Colonic mucosa (tissue), 4 donors: Measurements from ENCODE around the gene HIVEP2. TPM values are rescaled to one million over a fixed set of nuclear protein-coding genes. Genes with fewer than 3 reads are reported as not detected.

ENCODE experiments used
- DNase-seq: peaks from one replicate; pipeline ENCODE4 v3.0.0-alpha.2; 2020
- H3K27ac ChIP-seq: fragments of 200-600 bp; one replicate; pipeline ENCODE4 v1.8.0; 2021
- H3K27me3 ChIP-seq: fragments of 200-600 bp; one replicate; pipeline ENCODE4 v1.8.0; 2021
- H3K36me3 ChIP-seq: fragments of 200-600 bp; one replicate; pipeline ENCODE4 v1.8.0; 2021
- H3K4me1 ChIP-seq: fragments of 200-600 bp; one replicate; pipeline ENCODE4 v1.8.0; 2021; ENCODE audit warnings: mild to moderate bottlenecking
- H3K4me3 ChIP-seq: fragments of 200-600 bp; one replicate; pipeline ENCODE4 v1.8.0; 2021
- H3K9ac ChIP-seq, 2 donors: one replicate each; pipeline ENCODE4 v1.7.0; 2013; ENCODE audit warnings: control low read depth in 2 of 2, low read depth in 2 of 2, low read length in 2 of 2
- H3K9me3 ChIP-seq: fragments of 200-600 bp; one replicate; pipeline ENCODE4 v1.8.0; 2021
- CTCF ChIP-seq: fragments of 200-600 bp; IDR thresholded peaks from one replicate; pipeline ENCODE4 v1.8.0; 2022; ENCODE audit warnings: antibody characterized with exemption, mild to moderate bottlenecking
- intact Hi-C: fragments of 100-400 bp; cut with DNase I; formaldehyde crosslinking; loops from one replicate; pipeline ENCODE4 v1.14.1; 2022
- total RNA-seq, 2 donors: library from RNA; stranded (reverse); fragmentation: NEBNext Ultra II Directional in 1 of 2; extraction: Animal tissue kit (Norgen Biotek cat#: 25700) in 1 of 2; gene quantifications; one replicate each; pipeline ENCODE4 v1.2.1, GENCODE V29; 2021
- donor health status: healthy.
- donor health status: DM: no; HTN: no; CAD: no.
- donor health status: DM: no; HTN: no; CAD: no.

The HIVEP2 gene
- total RNA-seq, 2 donors from 2014 or later: 5.3 to 15.2 TPM

- H3K9ac ChIP-seq: no peak overlapping the region
- no peaks in the 10 kb centered on the region for H3K27me3 ChIP-seq
- no peaks in the 10 kb centered on the region for H3K4me1 ChIP-seq
- no peak for TF ChIP-seq CTCF
- intact Hi-C loops: loop anchor here (5.0 to 10.0 kb wide), 2 partner anchors 116 to 249 kb away; no protein-coding TSS in a partner anchor
- no peak overlapping the region for H3K4me3 ChIP-seq
- no peak overlapping the region for H3K27ac ChIP-seq
- DNase-seq: no peak
- H3K9me3 ChIP-seq: no peaks in the 10 kb centered on the region
- H3K36me3 ChIP-seq: no peaks in the 10 kb centered on the region
Measured at GRCh38 chr6:142941018-142941417, 4.0 kb downstream of the HIVEP2 start.

- Histone ChIP-seq H3K36me3 (no peaks in the 10 kb centered on the region), H3K27ac (no peak overlapping the region), H3K9ac (no peak overlapping the region), H3K27me3 (no peaks in the 10 kb centered on the region), H3K9me3 (no peaks in the 10 kb centered on the region), H3K4me3 (no peak overlapping the region), H3K4me1 (no peaks in the 10 kb centered on the region)
- intact Hi-C loops: loop anchor here (5.0 to 10.0 kb wide), 2 partner anchors 116 to 248 kb away; no protein-coding TSS in a partner anchor
- no peak for TF ChIP-seq CTCF
- DNase-seq: no peak
Measured at GRCh38 chr6:142940487-142940886, 4.5 kb downstream of the HIVEP2 start.

- Histone ChIP-seq H3K9ac (no peak overlapping the region), H3K4me3 (no peak overlapping the region), H3K9me3 (no peaks in the 10 kb centered on the region), H3K27ac (no peak overlapping the region), H3K4me1 (no peaks in the 10 kb centered on the region), H3K27me3 (no peaks in the 10 kb centered on the region), H3K36me3 (no peaks in the 10 kb centered on the region)
- no peak for TF ChIP-seq CTCF
- no peak for DNase-seq
- intact Hi-C loops: no loop called here
Measured at GRCh38 chr6:142938510-142938909, 6.5 kb downstream of the HIVEP2 start.

- Histone ChIP-seq H3K36me3 (no peaks in the 10 kb centered on the region), H3K27me3 (no peaks in the 10 kb centered on the region), H3K9me3 (no peaks in the 10 kb centered on the region), H3K9ac (no peak overlapping the region), H3K4me1 (no peaks in the 10 kb centered on the region), H3K27ac (no peak overlapping the region), H3K4me3 (no peak overlapping the region)
- no peak for DNase-seq
- TF ChIP-seq CTCF: no peak
- intact Hi-C loops: no loop called here
Measured at GRCh38 chr6:142937986-142938385, 7.0 kb downstream of the HIVEP2 start.

- intact Hi-C loops: no loop called here
- no peak for TF ChIP-seq CTCF
- H3K4me3 ChIP-seq: no peak overlapping the region
Measured at GRCh38 chr6:142935553-142936517, 9.1 kb downstream of the HIVEP2 start.

More at GRCh38 chr6:142935553-142936517, 9.1 kb downstream of the HIVEP2 start:
- H3K27ac ChIP-seq: no peak overlapping the region
- H3K9me3 ChIP-seq: no peaks in the 10 kb centered on the region
- no peak for DNase-seq
- H3K36me3 ChIP-seq: no peaks in the 10 kb centered on the region
- no peaks in the 10 kb centered on the region for H3K27me3 ChIP-seq
- H3K9ac ChIP-seq: no peak overlapping the region
- no peaks in the 10 kb centered on the region for H3K4me1 ChIP-seq
